H9 (cell line): ENCODE measurements around the gene VTN. TPM values are rescaled to one million over a fixed set of nuclear protein-coding genes. Genes with fewer than 3 reads are reported as not detected.

Source experiments
- DNase-seq: peaks from one replicate; pipeline ENCODE4 v3.0.0-alpha.2; 2017
- H2AFZ ChIP-seq: one replicate; pipeline ENCODE4 v1.6.1; 2013; ENCODE audit warnings: mild to moderate bottlenecking, low read length, control low read depth, moderate library complexity
- H2AK5ac ChIP-seq: 2 replicates; pipeline ENCODE4 v1.6.1; 2013; ENCODE audit warnings: low read length, control low read depth, mixed read lengths; ENCODE audit not compliant: insufficient read length
- H2BK120ac ChIP-seq: one replicate; pipeline ENCODE4 v1.6.1; 2013; ENCODE audit warnings: low read depth, mild to moderate bottlenecking, low read length, control low read depth, inconsistent platforms; ENCODE audit not compliant: poor library complexity, severe bottlenecking
- H2BK12ac ChIP-seq: 2 replicates; pipeline ENCODE4 v1.6.1; 2013; ENCODE audit warnings: low read length, control low read depth, mixed read lengths, low read depth; ENCODE audit not compliant: insufficient read length
- H2BK15ac ChIP-seq: 2 replicates; pipeline ENCODE4 v1.6.1; 2013; ENCODE audit warnings: low read depth, low read length, control low read depth
- H2BK20ac ChIP-seq: one replicate; pipeline ENCODE4 v1.6.1; 2013; ENCODE audit warnings: low read depth, mild to moderate bottlenecking, low read length, control low read depth, inconsistent platforms; ENCODE audit not compliant: poor library complexity, severe bottlenecking
- H2BK5ac ChIP-seq: 2 replicates; pipeline ENCODE4 v1.6.1; 2013; ENCODE audit warnings: low read length, control low read depth, mixed read lengths; ENCODE audit not compliant: insufficient read length
- H3K14ac ChIP-seq: 2 replicates; pipeline ENCODE4 v1.6.1; 2013; ENCODE audit warnings: low read length, control low read depth; ENCODE audit not compliant: insufficient read depth
- H3K18ac ChIP-seq: 2 replicates; pipeline ENCODE4 v1.6.1; 2013; ENCODE audit warnings: low read depth, mild to moderate bottlenecking, mixed read lengths, low read length, control low read depth; ENCODE audit not compliant: insufficient read length
- H3K23ac ChIP-seq: 2 replicates; pipeline ENCODE4 v1.6.1; 2013; ENCODE audit warnings: low read length, control low read depth, mixed read lengths, low read depth; ENCODE audit not compliant: insufficient read length
- H3K23me2 ChIP-seq: 2 replicates; pipeline ENCODE4 v1.6.1; 2013; ENCODE audit warnings: low read depth, mild to moderate bottlenecking, mixed read lengths, low read length, control low read depth; ENCODE audit not compliant: insufficient read length, poor library complexity, severe bottlenecking
- H3K27ac ChIP-seq: 2 replicates; pipeline ENCODE4 v1.5.1; 2013; ENCODE audit warnings: low read length, control low read depth, mixed read lengths, low read depth; ENCODE audit not compliant: insufficient read length
- H3K27me3 ChIP-seq: 2 replicates; pipeline ENCODE4 v1.6.1; 2013; ENCODE audit warnings: low read length, control low read depth, inconsistent platforms; ENCODE audit not compliant: insufficient read depth
- H3K4ac ChIP-seq: 2 replicates; pipeline ENCODE4 v1.6.1; 2013; ENCODE audit warnings: low read depth, mild to moderate bottlenecking, control low read depth, inconsistent platforms, low read length, moderate library complexity
- H3K4me1 ChIP-seq: 2 replicates; pipeline ENCODE4 v1.6.1; 2013; ENCODE audit warnings: low read length, control low read depth, inconsistent platforms; ENCODE audit not compliant: insufficient read depth
- H3K4me2 ChIP-seq: 2 replicates; pipeline ENCODE4 v1.6.1; 2013; ENCODE audit warnings: low read length, control low read depth, mixed read lengths; ENCODE audit not compliant: insufficient read length, insufficient read depth
- H3K56ac ChIP-seq: 2 replicates; pipeline ENCODE4 v1.6.1; 2013; ENCODE audit warnings: low read depth, mild to moderate bottlenecking, mixed read lengths, low read length, control low read depth; ENCODE audit not compliant: insufficient read length
- H3K79me1 ChIP-seq: 2 replicates; pipeline ENCODE4 v1.6.1; 2013; ENCODE audit warnings: low read depth, mild to moderate bottlenecking, moderate library complexity, low read length, control low read depth, inconsistent platforms; ENCODE audit not compliant: insufficient read depth, poor library complexity, severe bottlenecking
- H3K79me2 ChIP-seq: 2 replicates; pipeline ENCODE4 v1.6.1; 2013; ENCODE audit warnings: low read length, control low read depth, inconsistent platforms; ENCODE audit not compliant: insufficient read depth
- H3K9ac ChIP-seq: 2 replicates; pipeline ENCODE4 v1.6.1; 2013; ENCODE audit warnings: low read length, control low read depth, mixed read lengths; ENCODE audit not compliant: insufficient read length; ENCODE audit errors: extremely low read depth
- H3K9me3 ChIP-seq: one replicate; pipeline ENCODE4 v1.6.1; 2013; ENCODE audit warnings: low read depth, low read length, inconsistent platforms; ENCODE audit not compliant: control insufficient read depth
- H3T11ph ChIP-seq: one replicate; pipeline ENCODE4 v1.6.1; 2013; ENCODE audit warnings: mild to moderate bottlenecking, low read length, control low read depth, inconsistent platforms
- H4K20me1 ChIP-seq: one replicate; pipeline ENCODE4 v1.6.1; 2013; ENCODE audit not compliant: control insufficient read depth, insufficient read length, insufficient read depth
- H4K5ac ChIP-seq: 2 replicates; pipeline ENCODE4 v1.6.1; 2013; ENCODE audit warnings: low read depth, mild to moderate bottlenecking, mixed read lengths, low read length, control low read depth; ENCODE audit not compliant: insufficient read length
- H4K8ac ChIP-seq: replicated peaks from 2 replicates; pipeline ENCODE4 v1.6.1; 2013; ENCODE audit warnings: low read length, control low read depth, mixed read lengths, low read depth; ENCODE audit not compliant: insufficient read length
- H4K91ac ChIP-seq: 2 replicates; pipeline ENCODE4 v1.6.1; 2013; ENCODE audit warnings: low read depth, mild to moderate bottlenecking, moderate library complexity, mixed read lengths, low read length, control low read depth; ENCODE audit not compliant: insufficient read length
- H3K27ac Mint-ChIP-seq, 3 experiments: 2 replicates in 2 of 3; 3 replicates in 1 of 3; pipeline ENCODE4 v1.8.0; 2020 to 2021; ENCODE audit warnings: mixed read lengths in 3 of 3, mild to moderate bottlenecking in 1 of 3, moderate library complexity in 1 of 3
- H3K27me3 Mint-ChIP-seq: 2 replicates; pipeline ENCODE4 v1.8.0; 2021; ENCODE audit warnings: low read depth, mild to moderate bottlenecking, moderate library complexity, mixed read lengths
- H3K36me3 Mint-ChIP-seq, 3 experiments: 2 replicates in 2 of 3; 3 replicates in 1 of 3; pipeline ENCODE4 v1.8.0; 2020 to 2021; ENCODE audit warnings: low read depth in 3 of 3, mixed read lengths in 3 of 3; ENCODE audit not compliant: insufficient read depth in 1 of 3
- H3K4me1 Mint-ChIP-seq, 2 experiments: 2 replicates each; pipeline ENCODE4 v1.8.0; 2020; ENCODE audit warnings: mixed read lengths in 2 of 2
- H3K4me3 Mint-ChIP-seq, 2 experiments: 2 replicates in 1 of 2; 3 replicates in 1 of 2; pipeline ENCODE4 v1.8.0; 2020 to 2021; ENCODE audit warnings: mild to moderate bottlenecking in 2 of 2, mixed read lengths in 2 of 2, moderate library complexity in 1 of 2
- H3K9me3 Mint-ChIP-seq, 2 experiments: 2 replicates in 1 of 2; 3 replicates in 1 of 2; pipeline ENCODE4 v1.8.0; 2020; ENCODE audit warnings: mild to moderate bottlenecking in 2 of 2, mixed read lengths in 2 of 2, moderate library complexity in 1 of 2
- WGBS: extraction: QIAGEN DNeasy Blood & Tissue Kit; methylation state at CpG from one replicate; pipeline ENCODE4 v1.1.7; 2013; ENCODE audit warnings: missing lambda C conversion rate, low lambda C conversion rate, mixed read lengths; ENCODE audit not compliant: insufficient read length; ENCODE audit errors: extremely low coverage; 5-methylcytosine and 5-hydroxymethylcytosine counted together
- total RNA-seq: library from RNA; stranded (reverse); gene quantifications from 2 replicates; pipeline ENCODE4 v1.2.1, GENCODE V29; 2021
- TF ChIP-seq, protein P1 (sequence below): fragments of 200-600 bp; sonication (generic); conservative IDR thresholded peaks from 3 replicates; pipeline ENCODE4 v1.8.0; 2021; ENCODE audit warnings: antibody characterized with exemption, mild to moderate bottlenecking

VTN gene
- total RNA-seq, 1 experiment from 2014 or later = not detected

- Mint-ChIP-seq H3K4me3 (peak within 1 kb of the TSS; percentile 96), H3K4me1 (peaks cover 45 to 48% of the 10 kb centered on the region in 2 experiments)
Observed at GRCh38 chr17:28318759-28319597, 51.1 kb downstream of the VTN start, which contains the start of gene TMEM97. Gene TMEM97, plus strand, starts transcription at chr17:28319200. Its CDS starts 40 bp downstream, at chr17:28319240.

More at GRCh38 chr17:28318759-28319597, 51.1 kb downstream of the VTN start, which contains the start of gene TMEM97:
- H3K4me1 ChIP-seq = peaks cover 6% of the 10 kb centered on the region
- no CpG with 5 or more reads among the region's 72 CpGs for WGBS
- no peak within 1 kb of the TSS for H2AFZ ChIP-seq
- no peak within 1 kb of the TSS for H3K23ac ChIP-seq
- H3K27ac Mint-ChIP-seq = peak within 1 kb of the TSS; percentile 59 to 99 (median 97)
- peaks cover 28% of the 10 kb centered on the region for H3K23me2 ChIP-seq
- H3K4ac ChIP-seq = no peak within 1 kb of the TSS
- H3K14ac ChIP-seq = peak within 1 kb of the TSS; percentile 89
- H4K5ac ChIP-seq = no peak within 1 kb of the TSS
- no peak within 1 kb of the TSS for H2BK12ac ChIP-seq
- peaks cover 3% of the 10 kb centered on the region for H3K79me1 ChIP-seq
- H3K18ac ChIP-seq = peak within 1 kb of the TSS; percentile 55
- peak within 1 kb of the TSS; percentile 16 for H4K8ac ChIP-seq
- no peaks in the 10 kb centered on the region for H3K9me3 ChIP-seq
- H3K27me3 ChIP-seq = no peaks in the 10 kb centered on the region
- H2BK15ac ChIP-seq = peak within 1 kb of the TSS; percentile 60; the same call in 1 of the 2 replicates
- H3T11ph ChIP-seq = no peak within 1 kb of the TSS
- no peak within 1 kb of the TSS for H2BK20ac ChIP-seq
- H4K20me1 ChIP-seq = no peaks in the 10 kb centered on the region
- peaks cover 43% of the 10 kb centered on the region for H3K79me2 ChIP-seq
- H2BK5ac ChIP-seq = peak within 1 kb of the TSS; percentile 26
- H3K56ac ChIP-seq = no peak within 1 kb of the TSS
- peak within 1 kb of the TSS; percentile 97 for H3K4me2 ChIP-seq
- DNase-seq = peak; percentile 98
- peak within 1 kb of the TSS; percentile 89 for H3K9ac ChIP-seq
- H3K27ac ChIP-seq = no peak within 1 kb of the TSS
- H2BK120ac ChIP-seq = no peak within 1 kb of the TSS
- no peak within 1 kb of the TSS for H2AK5ac ChIP-seq
- H3K9me3 Mint-ChIP-seq = no peaks in the 10 kb centered on the region; a peak in 1 of 5 replicates
- TF ChIP-seq, protein P1, sequence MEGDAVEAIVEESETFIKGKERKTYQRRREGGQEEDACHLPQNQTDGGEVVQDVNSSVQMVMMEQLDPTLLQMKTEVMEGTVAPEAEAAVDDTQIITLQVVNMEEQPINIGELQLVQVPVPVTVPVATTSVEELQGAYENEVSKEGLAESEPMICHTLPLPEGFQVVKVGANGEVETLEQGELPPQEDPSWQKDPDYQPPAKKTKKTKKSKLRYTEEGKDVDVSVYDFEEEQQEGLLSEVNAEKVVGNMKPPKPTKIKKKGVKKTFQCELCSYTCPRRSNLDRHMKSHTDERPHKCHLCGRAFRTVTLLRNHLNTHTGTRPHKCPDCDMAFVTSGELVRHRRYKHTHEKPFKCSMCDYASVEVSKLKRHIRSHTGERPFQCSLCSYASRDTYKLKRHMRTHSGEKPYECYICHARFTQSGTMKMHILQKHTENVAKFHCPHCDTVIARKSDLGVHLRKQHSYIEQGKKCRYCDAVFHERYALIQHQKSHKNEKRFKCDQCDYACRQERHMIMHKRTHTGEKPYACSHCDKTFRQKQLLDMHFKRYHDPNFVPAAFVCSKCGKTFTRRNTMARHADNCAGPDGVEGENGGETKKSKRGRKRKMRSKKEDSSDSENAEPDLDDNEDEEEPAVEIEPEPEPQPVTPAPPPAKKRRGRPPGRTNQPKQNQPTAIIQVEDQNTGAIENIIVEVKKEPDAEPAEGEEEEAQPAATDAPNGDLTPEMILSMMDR = no peak
- H4K91ac ChIP-seq = no peak within 1 kb of the TSS
- peaks cover 16 to 24% (median 22%) of the 10 kb centered on the region in 3 experiments; a peak in 6 of 7 replicates for H3K36me3 Mint-ChIP-seq
- no peaks in the 10 kb centered on the region; the same call in 1 of the 2 replicates for H3K27me3 Mint-ChIP-seq
